OCI-LY7 (cell line): ENCODE measurements around the gene PM20D1. TPM values are rescaled to one million over a fixed set of nuclear protein-coding genes. Genes with fewer than 3 reads are reported as not detected.

Source experiments
- BruUV-seq: library from RNA; stranded (reverse); fragments of 400-500 nt; replicated peaks from 2 replicates; lab custom pipeline; 2021; lab: Mats Ljungman, UMichigan
- CTCF ChIA-PET: fragments of 300-600 bp; sonication (Branson Sonifier 250); formaldehyde crosslinking; loops from one replicate; lab custom pipeline; 2022; ENCODE audit warnings: antibody characterized with exemption; ENCODE audit not compliant: unreplicated experiment; lab: Charles Lee
- POLR2A ChIA-PET: fragments of 300-600 bp; sonication (Branson Sonifier 250); formaldehyde crosslinking; loops from one replicate; lab custom pipeline; 2022; ENCODE audit warnings: antibody characterized with exemption; lab: Charles Lee
- DNase-seq: peaks from one replicate; pipeline ENCODE4 v3.0.0-alpha.2; 2015; ENCODE audit warnings: low spot score
- H2AFZ ChIP-seq: fragments of 200-600 bp; sonication (generic), shearing (Covaris generic); 2 replicates; pipeline ENCODE4 v1.6.1; 2014; ENCODE audit warnings: mild to moderate bottlenecking, antibody characterized with exemption, low read length, moderate library complexity
- H3K27ac ChIP-seq: fragments of 200-600 bp; sonication (generic); 2 replicates; pipeline ENCODE4 v1.5.1; 2014; ENCODE audit warnings: mixed run types, low read depth, mild to moderate bottlenecking, moderate library complexity, low read length, inconsistent platforms; ENCODE audit not compliant: poor library complexity, severe bottlenecking
- H3K36me3 ChIP-seq: fragments of 200-600 bp; sonication (generic); 2 replicates; pipeline ENCODE4 v1.6.1; 2014; ENCODE audit warnings: mild to moderate bottlenecking, antibody characterized with exemption, low read length, moderate library complexity, mixed read lengths; ENCODE audit not compliant: insufficient read depth
- H3K4me1 ChIP-seq: fragments of 200-600 bp; sonication (generic); 2 replicates; pipeline ENCODE4 v1.5.1; 2014; ENCODE audit warnings: mild to moderate bottlenecking, low read length; ENCODE audit not compliant: insufficient read depth, poor library complexity, severe bottlenecking
- H3K4me2 ChIP-seq: fragments of 200-600 bp; sonication (generic); 2 replicates; pipeline ENCODE4 v1.6.1; 2014; ENCODE audit warnings: mild to moderate bottlenecking, low read length
- H3K4me3 ChIP-seq: fragments of 200-600 bp; sonication (generic); 2 replicates; pipeline ENCODE4 v1.5.1; 2014; ENCODE audit warnings: mild to moderate bottlenecking, low read depth, low read length; ENCODE audit not compliant: poor library complexity, severe bottlenecking
- H3K79me2 ChIP-seq: fragments of 200-600 bp; sonication (generic); 2 replicates; pipeline ENCODE4 v1.6.1; 2016; ENCODE audit warnings: low read depth, mild to moderate bottlenecking, low read length, moderate library complexity, mixed read lengths; ENCODE audit not compliant: insufficient read depth
- H3K9me2 ChIP-seq: fragments of 200-600 bp; sonication (generic); 2 replicates; pipeline ENCODE4 v1.6.1; 2016; ENCODE audit warnings: mild to moderate bottlenecking, low read length, mixed read lengths; ENCODE audit not compliant: insufficient read depth
- H3K9me3 ChIP-seq: fragments of 200-600 bp; sonication (generic); 2 replicates; pipeline ENCODE4 v1.6.1; 2014; ENCODE audit warnings: mild to moderate bottlenecking, mixed run types, low read length, mixed read lengths
- H4K20me1 ChIP-seq: fragments of 200-600 bp; sonication (generic); 2 replicates; pipeline ENCODE4 v1.6.1; 2014; ENCODE audit warnings: mild to moderate bottlenecking, antibody characterized with exemption, low read length, moderate library complexity, mixed read lengths; ENCODE audit not compliant: insufficient read depth
- CTCF ChIP-seq: fragments of 200-600 bp; sonication (generic); conservative IDR thresholded peaks from 2 replicates; pipeline ENCODE4 v1.5.1; 2014; ENCODE audit warnings: mild to moderate bottlenecking, antibody characterized with exemption, low read length, moderate library complexity, mixed read lengths
- EZH2phosphoT487 ChIP-seq: fragments of 200-600 bp; sonication (generic); IDR thresholded peaks from 2 replicates; pipeline ENCODE4 v1.6.1; 2018; ENCODE audit warnings: low read depth, borderline replicate concordance, mild to moderate bottlenecking, mixed run types, antibody characterized with exemption, low read length, moderate library complexity, mixed read lengths
- intact Hi-C: fragments of 100-400 bp; cut with micrococcal nuclease; formaldehyde crosslinking; loops from one replicate; pipeline ENCODE4 v1.10.0; 2022; ENCODE audit not compliant: unreplicated experiment
- total RNA-seq, 2 experiments: library from RNA; depleted of rRNA in 1 of 2; stranded (reverse); fragments of >200 nt in 1 of 2; shearing (Covaris generic) in 1 of 2; gene quantifications; 2 replicates each; pipeline ENCODE4 v1.2.3, GENCODE V29; 2014 to 2022

PM20D1 gene
- total RNA-seq, 2 experiments from 2014 or later, result not detected

- no peaks in the 10 kb centered on the region for H3K36me3 ChIP-seq
- H3K4me2 ChIP-seq, result no peak overlapping the region
- no peaks in the 10 kb centered on the region for H4K20me1 ChIP-seq
- TF ChIP-seq CTCF, result no peak
- no peak for TF ChIP-seq EZH2phosphoT487
- intact Hi-C loops, result no loop called here
- H3K27ac ChIP-seq, result no peak overlapping the region
- no peaks in the 10 kb centered on the region for H3K9me2 ChIP-seq
- ChIA-PET POLR2A (interaction anchor here (1.4 kb wide), 1 partner anchor 11 kb away, joined by 4 read pairs; no protein-coding TSS in a partner anchor), CTCF (no interaction called here)
- no peaks in the 10 kb centered on the region for H3K79me2 ChIP-seq
- DNase-seq, result no peak
- H2AFZ ChIP-seq, result no peak overlapping the region
- BruUV-seq, result no TSS peak
- no peak overlapping the region for H3K4me3 ChIP-seq
- peaks cover 13% of the 10 kb centered on the region; the same call in 1 of the 2 replicates for H3K9me3 ChIP-seq
- H3K4me1 ChIP-seq, result peaks cover 7% of the 10 kb centered on the region
Observed at GRCh38 chr1:205822397-205822796, 27.5 kb downstream of the PM20D1 start.

GRCh38 chr1:205817988-205818387 lies 31.9 kb downstream of the PM20D1 start:
- no peak overlapping the region for H3K4me3 ChIP-seq
- H3K9me2 ChIP-seq, result no peaks in the 10 kb centered on the region
- H3K4me1 ChIP-seq, result peaks cover 7% of the 10 kb centered on the region
- no peak overlapping the region for H3K4me2 ChIP-seq
- ChIA-PET CTCF (no interaction called here), POLR2A (no interaction called here)
- no peak for TF ChIP-seq CTCF
- no peak for TF ChIP-seq EZH2phosphoT487
- no peak overlapping the region for H2AFZ ChIP-seq
- no peaks in the 10 kb centered on the region for H3K36me3 ChIP-seq
- DNase-seq, result no peak
- intact Hi-C loops, result no loop called here
- BruUV-seq, result no TSS peak
- no peak overlapping the region for H3K27ac ChIP-seq
- H3K79me2 ChIP-seq, result no peaks in the 10 kb centered on the region
- peaks cover 5% of the 10 kb centered on the region; the same call in 1 of the 2 replicates for H3K9me3 ChIP-seq
- no peaks in the 10 kb centered on the region for H4K20me1 ChIP-seq

GRCh38 chr1:205817364-205817763 lies 32.6 kb downstream of the PM20D1 start:
- Histone ChIP-seq H3K4me2 (no peak overlapping the region), H3K27ac (no peak overlapping the region), H3K36me3 (no peaks in the 10 kb centered on the region), H3K9me2 (no peaks in the 10 kb centered on the region), H4K20me1 (no peaks in the 10 kb centered on the region), H3K9me3 (peaks cover 3% of the 10 kb centered on the region; the same call in 1 of the 2 replicates), H3K79me2 (no peaks in the 10 kb centered on the region), H2AFZ (no peak overlapping the region), H3K4me3 (no peak overlapping the region), H3K4me1 (peaks cover 9% of the 10 kb centered on the region)
- TF ChIP-seq EZH2phosphoT487 (no peak), CTCF (no peak)
- CTCF ChIA-PET, result no interaction called here
- intact Hi-C loops, result no loop called here
- DNase-seq, result no peak
- no TSS peak for BruUV-seq
- POLR2A ChIA-PET, result no interaction called here
